22Rv1 (cell line): Measurements from ENCODE around the gene SERPINB6.

Experiments
- H3K27ac ChIP-seq: fragments of 450-650 bp; 2 replicates; pipeline ENCODE4 v1.5.1; 2017
- ZFX ChIP-seq: fragments of 450-650 bp; IDR thresholded peaks from 2 replicates; pipeline ENCODE4 v1.6.1; 2017; ENCODE audit warnings: antibody characterized with exemption, borderline replicate concordance
- TF ChIP-seq, protein P1 (sequence below): fragments of 450-650 bp; IDR thresholded peaks from 2 replicates; pipeline ENCODE4 v1.5.1; 2017; ENCODE audit warnings: mild to moderate bottlenecking

Gene SERPINB6

DNA sequence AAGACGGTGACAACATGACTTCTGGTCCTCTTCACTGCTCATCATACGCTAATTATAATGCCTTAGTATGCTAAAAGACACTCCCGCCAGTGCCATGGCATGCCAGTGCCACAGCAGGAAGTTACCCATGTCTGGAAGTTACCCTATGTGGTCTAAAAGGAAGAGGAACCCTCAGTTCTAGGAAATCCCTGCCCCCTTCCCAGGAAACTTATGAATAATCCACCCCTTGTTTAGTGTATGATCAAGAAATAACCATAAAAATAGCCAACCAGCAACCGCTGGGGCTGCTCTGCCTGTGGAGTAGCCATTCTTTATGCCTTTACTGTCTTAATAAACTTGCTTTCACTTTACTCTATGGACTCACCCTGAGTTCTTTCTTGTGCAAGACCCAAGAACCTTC is 52.4 kb downstream of the SERPINB6 start:
- TF ChIP-seq ZFX = no peak
- TF ChIP-seq, protein P1, sequence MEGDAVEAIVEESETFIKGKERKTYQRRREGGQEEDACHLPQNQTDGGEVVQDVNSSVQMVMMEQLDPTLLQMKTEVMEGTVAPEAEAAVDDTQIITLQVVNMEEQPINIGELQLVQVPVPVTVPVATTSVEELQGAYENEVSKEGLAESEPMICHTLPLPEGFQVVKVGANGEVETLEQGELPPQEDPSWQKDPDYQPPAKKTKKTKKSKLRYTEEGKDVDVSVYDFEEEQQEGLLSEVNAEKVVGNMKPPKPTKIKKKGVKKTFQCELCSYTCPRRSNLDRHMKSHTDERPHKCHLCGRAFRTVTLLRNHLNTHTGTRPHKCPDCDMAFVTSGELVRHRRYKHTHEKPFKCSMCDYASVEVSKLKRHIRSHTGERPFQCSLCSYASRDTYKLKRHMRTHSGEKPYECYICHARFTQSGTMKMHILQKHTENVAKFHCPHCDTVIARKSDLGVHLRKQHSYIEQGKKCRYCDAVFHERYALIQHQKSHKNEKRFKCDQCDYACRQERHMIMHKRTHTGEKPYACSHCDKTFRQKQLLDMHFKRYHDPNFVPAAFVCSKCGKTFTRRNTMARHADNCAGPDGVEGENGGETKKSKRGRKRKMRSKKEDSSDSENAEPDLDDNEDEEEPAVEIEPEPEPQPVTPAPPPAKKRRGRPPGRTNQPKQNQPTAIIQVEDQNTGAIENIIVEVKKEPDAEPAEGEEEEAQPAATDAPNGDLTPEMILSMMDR = no peak
- H3K27ac ChIP-seq = no peak overlapping the region

DNA sequence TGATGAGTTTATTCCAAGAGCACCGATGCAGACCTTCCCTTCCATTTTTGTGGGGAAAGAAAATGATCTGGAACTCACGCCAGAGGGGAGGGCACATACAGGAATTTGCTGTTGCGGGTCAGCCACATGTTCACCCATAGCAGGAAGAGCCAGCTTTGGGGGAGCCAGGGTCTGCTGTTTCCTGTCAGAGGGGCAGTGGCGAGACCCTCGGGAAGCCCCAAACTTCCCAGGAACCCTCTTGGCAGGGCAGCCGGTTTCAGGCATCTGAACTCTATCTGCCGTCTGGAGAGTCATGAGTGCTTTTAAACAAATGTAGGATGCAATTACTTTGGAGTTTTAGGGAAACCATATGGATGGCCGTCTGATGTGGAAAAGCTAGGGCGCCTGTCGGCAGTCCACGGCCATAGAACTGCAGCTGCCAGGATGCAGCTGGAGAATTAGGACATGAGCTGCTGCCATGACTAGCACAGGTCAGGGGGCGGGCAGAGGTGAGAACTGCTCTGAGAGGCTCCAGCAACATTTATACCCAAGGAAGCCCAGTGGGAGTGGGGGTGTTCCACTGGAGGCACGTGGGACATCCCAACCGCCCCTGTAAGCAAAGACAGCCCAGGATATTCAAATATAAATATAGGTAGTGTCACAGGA is 53.4 kb downstream of the SERPINB6 start:
- no peak overlapping the region for H3K27ac ChIP-seq
- TF ChIP-seq, protein P1 = no peak
- TF ChIP-seq ZFX = no peak

DNA sequence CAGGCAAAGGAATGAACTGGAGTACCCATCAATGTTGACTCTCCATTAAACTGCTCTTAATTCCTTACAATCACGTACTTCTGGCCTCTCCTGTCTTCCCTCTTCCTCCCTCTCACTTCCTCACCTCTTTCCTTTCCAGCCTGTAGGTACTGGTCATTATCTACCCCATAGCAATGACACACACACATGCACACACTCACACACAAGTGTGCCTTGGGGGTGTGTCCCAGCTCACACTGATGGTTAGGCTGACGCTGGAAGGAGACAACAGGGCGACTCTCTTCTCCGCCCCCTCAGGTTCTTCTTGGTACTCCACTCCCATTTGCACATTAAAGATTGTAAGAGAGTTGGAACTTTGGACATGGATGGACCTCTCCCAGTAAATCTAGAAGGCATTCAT is 54.3 kb downstream of the SERPINB6 start:
- TF ChIP-seq ZFX = no peak
- TF ChIP-seq, protein P1 = no peak
- H3K27ac ChIP-seq = no peak overlapping the region

DNA sequence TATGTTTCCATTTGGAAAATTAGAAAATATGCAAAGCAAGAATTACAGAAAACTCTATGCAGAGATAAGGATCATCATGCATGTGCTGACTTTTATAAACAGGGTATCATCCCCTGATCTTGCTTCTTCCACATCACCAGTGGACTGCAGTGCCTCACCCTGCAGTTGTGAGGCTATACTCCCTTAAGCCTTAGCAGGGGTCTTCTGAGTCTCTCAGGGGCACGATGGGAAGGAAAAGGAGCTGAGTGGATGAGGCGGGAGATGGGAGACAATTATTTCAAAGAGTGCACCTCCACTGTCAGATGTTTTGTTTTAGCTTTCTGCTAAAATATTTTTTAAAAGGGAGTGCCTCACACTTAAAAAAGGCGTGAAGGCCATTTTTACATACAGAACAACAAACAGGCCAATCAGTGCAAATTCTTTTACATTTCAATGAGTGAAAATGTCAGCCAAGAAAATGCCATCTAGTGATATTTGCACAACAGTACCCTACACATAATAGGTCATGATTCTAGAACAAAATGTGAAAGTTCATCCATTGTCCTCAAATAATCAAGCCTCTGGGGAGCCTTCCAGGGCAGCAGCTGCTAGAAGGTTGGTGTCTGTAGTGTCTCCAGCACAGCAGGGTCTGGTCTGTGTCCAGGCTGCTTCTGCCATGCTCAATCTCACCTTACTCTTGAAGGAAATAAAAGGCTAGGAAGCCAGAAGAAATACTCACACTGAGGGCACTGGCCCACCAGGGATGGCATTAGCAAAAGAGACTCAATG is 55.0 kb downstream of the SERPINB6 start:
- TF ChIP-seq, protein P1 = no peak
- TF ChIP-seq ZFX = no peak
- H3K27ac ChIP-seq = no peak overlapping the region

GRCh38 chr6:2915150-2915549 is 56.2 kb downstream of the SERPINB6 start:
- TF ChIP-seq, protein P1 = no peak
- no peak for TF ChIP-seq ZFX

GRCh38 chr6:2914318-2914660 is 57.1 kb downstream of the SERPINB6 start:
- TF ChIP-seq, protein P1 = no peak
- TF ChIP-seq ZFX = no peak
- no peak overlapping the region for H3K27ac ChIP-seq

More at GRCh38 chr6:2915150-2915549, 56.2 kb downstream of the SERPINB6 start:
- H3K27ac ChIP-seq = no peak overlapping the region
